ENCODE measurements around the gene GPR52.

GPR52 gene

GRCh38 chr1:174469052-174469451 is 21.3 kb downstream of the GPR52 start:
- DNase-seq: no peak

DNA sequence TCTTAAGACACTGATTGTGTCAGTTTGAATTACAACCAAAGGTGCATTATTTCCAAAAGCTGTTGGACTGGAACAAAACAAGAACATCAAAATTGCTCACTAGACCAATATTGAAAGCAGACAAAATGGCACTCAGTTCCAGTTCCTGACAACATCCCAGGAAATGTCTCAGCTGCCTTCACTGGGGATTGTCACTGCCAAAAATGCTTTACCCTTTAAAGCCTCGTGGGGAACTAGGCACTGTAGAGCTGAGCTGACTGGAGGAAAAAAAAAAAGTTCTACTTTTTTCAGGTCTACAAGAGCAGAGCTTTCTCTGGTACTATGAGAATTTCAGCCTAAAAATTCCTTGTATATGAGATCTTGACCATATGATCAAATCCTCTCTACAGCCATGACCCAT is 21.9 kb downstream of the GPR52 start:
- DNase-seq: no peak

DNA sequence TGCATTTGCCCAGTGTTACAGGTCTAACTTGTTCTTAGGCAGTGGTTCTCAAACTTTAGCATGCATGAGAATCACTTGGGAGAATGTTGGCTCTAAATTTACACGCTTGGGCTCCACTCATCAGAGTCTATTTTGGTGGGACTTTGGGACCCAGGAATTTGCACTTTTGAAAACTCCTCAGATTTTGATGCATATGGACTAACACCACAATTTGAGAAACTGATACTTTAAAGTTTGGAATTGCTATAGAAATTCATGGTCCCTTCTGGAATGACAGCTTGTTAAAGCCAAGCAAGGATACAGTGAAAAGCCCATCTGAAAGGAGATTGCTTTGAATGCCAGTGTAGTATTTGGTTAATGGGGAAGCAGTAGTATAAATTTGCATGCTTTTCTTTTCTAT is 31.5 kb downstream of the GPR52 start:
- DNase-seq: no peak

DNA sequence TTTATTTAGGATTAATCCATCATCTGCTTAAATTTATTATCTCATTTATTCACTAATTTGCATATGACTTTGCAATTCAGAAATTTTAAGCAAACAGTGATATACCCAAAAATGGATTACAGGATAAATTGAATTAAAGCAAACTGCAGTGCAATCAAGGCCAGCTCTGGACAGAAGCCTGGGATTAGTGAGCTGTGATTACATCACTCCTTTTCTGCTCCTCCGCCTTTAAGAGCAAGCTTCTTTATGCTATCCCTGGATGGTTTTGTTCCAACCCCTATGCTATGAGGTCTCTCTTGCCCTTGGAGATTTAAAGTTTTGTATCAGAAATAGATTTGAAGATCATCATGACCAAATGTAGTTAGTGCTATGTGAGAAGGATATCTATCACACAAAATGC is 32.6 kb downstream of the GPR52 start:
- no peak for DNase-seq

DNA sequence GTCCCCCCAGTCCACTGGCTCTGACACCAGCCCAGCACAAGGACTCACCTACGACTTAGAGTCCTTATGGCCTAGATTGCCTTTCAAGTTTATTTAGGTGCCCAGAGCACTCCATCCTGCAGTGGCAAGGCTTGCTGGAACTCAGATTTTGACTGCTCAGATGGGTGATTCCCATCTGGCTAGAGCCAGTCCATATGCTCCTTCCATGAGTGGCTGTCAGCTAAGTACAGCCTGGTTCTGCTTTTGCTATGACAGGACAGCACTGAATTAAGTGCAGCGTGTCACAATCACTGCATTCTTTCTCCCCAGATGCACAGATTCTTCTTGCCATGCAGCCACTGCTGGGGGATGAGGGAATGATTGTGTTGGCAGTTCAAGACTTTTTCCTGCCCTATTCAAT is 43.8 kb downstream of the GPR52 start:
- peak; percentile 1 for DNase-seq

- DNase-seq: no peak
Measured at GRCh38 chr1:174497478-174497877, 49.7 kb downstream of the GPR52 start.

Measured in fibroblast of skin of scalp (primary cell).